Neural cell (in vitro differentiated cells): ENCODE data around the gene ATP6AP1. TPM values are rescaled to one million over a fixed set of nuclear protein-coding genes. Genes with fewer than 3 reads are reported as not detected.

ENCODE experiments used
- H2AFZ ChIP-seq: fragments of 200-600, 300-800 bp; sonication (generic), shearing (Covaris generic); 2 replicates; pipeline ENCODE4 v1.6.0; 2014; ENCODE audit warnings: low read depth, mild to moderate bottlenecking, antibody characterized with exemption, low read length, moderate library complexity
- H3F3A ChIP-seq: fragments of 200-600 bp; shearing (Covaris generic); 2 replicates; pipeline ENCODE4 v1.6.1; 2016; ENCODE audit warnings: mild to moderate bottlenecking, moderate library complexity, mixed read lengths, antibody characterized with exemption, low read length; ENCODE audit not compliant: insufficient read depth, poor library complexity, severe bottlenecking
- H3K27ac ChIP-seq: fragments of 200-600, 300-800 bp; sonication (generic), shearing (Covaris generic); 2 replicates; pipeline ENCODE4 v1.5.1; 2014; ENCODE audit warnings: mild to moderate bottlenecking, low read length, moderate library complexity
- H3K27me3 ChIP-seq: fragments of 300-800, 200-600 bp; sonication (generic), shearing (Covaris generic); 2 replicates; pipeline ENCODE4 v1.6.0; 2014; ENCODE audit warnings: mild to moderate bottlenecking, low read depth, low read length, moderate library complexity; ENCODE audit not compliant: insufficient read depth
- H3K36me3 ChIP-seq: fragments of 300-800, 200-600 bp; sonication (generic), shearing (Covaris generic); 2 replicates; pipeline ENCODE4 v1.5.1; 2014; ENCODE audit warnings: mild to moderate bottlenecking, antibody characterized with exemption, low read length, moderate library complexity; ENCODE audit not compliant: insufficient read depth
- H3K4me2 ChIP-seq: fragments of 300-800, 200-600 bp; sonication (generic), shearing (Covaris generic); 2 replicates; pipeline ENCODE4 v1.6.0; 2014; ENCODE audit warnings: mild to moderate bottlenecking, low read length
- H3K4me3 ChIP-seq: fragments of 300-800, 200-600 bp; sonication (generic), shearing (Covaris generic); 2 replicates; pipeline ENCODE4 v1.5.1; 2014; ENCODE audit warnings: mild to moderate bottlenecking, low read length, moderate library complexity
- H3K79me2 ChIP-seq: fragments of 200-600 bp; shearing (Covaris generic); replicated peaks from 2 replicates; pipeline ENCODE4 v1.6.0; 2014; ENCODE audit warnings: mild to moderate bottlenecking, low read length, moderate library complexity; ENCODE audit not compliant: insufficient read depth
- H3K9ac ChIP-seq: fragments of 300-800, 200-600 bp; sonication (generic), shearing (Covaris generic); 2 replicates; pipeline ENCODE4 v1.6.1; 2016; ENCODE audit warnings: mild to moderate bottlenecking, low read length, mixed read lengths
- H3K9me2 ChIP-seq: fragments of 200-600 bp; shearing (Covaris generic); 2 replicates; pipeline ENCODE4 v1.6.1; 2016; ENCODE audit warnings: mild to moderate bottlenecking, low read length, mixed read lengths; ENCODE audit not compliant: insufficient read depth
- H3K9me3 ChIP-seq: fragments of 200-600, 300-800 bp; sonication (generic), shearing (Covaris generic); 2 replicates; pipeline ENCODE4 v1.6.1; 2016; ENCODE audit warnings: mild to moderate bottlenecking, mixed run types, low read length, moderate library complexity, mixed read lengths
- H4K20me1 ChIP-seq: fragments of 200-600 bp; shearing (Covaris generic); 2 replicates; pipeline ENCODE4 v1.6.1; 2016; ENCODE audit warnings: mild to moderate bottlenecking, mixed run types; ENCODE audit not compliant: insufficient read depth
- CTCF ChIP-seq: fragments of 450-650 bp; IDR thresholded peaks from 2 replicates; pipeline ENCODE4 v1.5.1; 2014; ENCODE audit warnings: antibody characterized with exemption, mild to moderate bottlenecking, moderate library complexity; ENCODE audit not compliant: poor library complexity, severe bottlenecking
- EP300 ChIP-seq: fragments of 450-650 bp; conservative IDR thresholded peaks from 2 replicates; pipeline ENCODE4 v1.6.1; 2014; ENCODE audit warnings: antibody characterized with exemption, mild to moderate bottlenecking, moderate library complexity; ENCODE audit not compliant: poor library complexity, severe bottlenecking
- EZH2 ChIP-seq: fragments of 200-600, 300-800 bp; shearing (Covaris generic), sonication (generic); IDR thresholded peaks from 2 replicates; pipeline ENCODE4 v1.6.1; 2014; ENCODE audit warnings: antibody characterized with exemption, low read length, borderline replicate concordance, mild to moderate bottlenecking; ENCODE audit not compliant: insufficient read depth, poor library complexity, severe bottlenecking
- MXI1 ChIP-seq: fragments of 450-650 bp; conservative IDR thresholded peaks from 2 replicates; pipeline ENCODE4 v1.6.1; 2014; ENCODE audit warnings: antibody characterized with exemption, mild to moderate bottlenecking; ENCODE audit not compliant: poor library complexity, severe bottlenecking
- POLR2AphosphoS5 ChIP-seq: IDR thresholded peaks from 2 replicates; pipeline ENCODE4 v1.6.1; 2012
- RAD21 ChIP-seq: fragments of 450-650 bp; conservative IDR thresholded peaks from 2 replicates; pipeline ENCODE4 v1.6.1; 2014; ENCODE audit warnings: antibody characterized with exemption, mild to moderate bottlenecking, moderate library complexity
- REST ChIP-seq: IDR thresholded peaks from 2 replicates; pipeline ENCODE4 v1.6.1; 2012; ENCODE audit warnings: borderline replicate concordance
- SMC3 ChIP-seq: fragments of 450-650 bp; conservative IDR thresholded peaks from 2 replicates; pipeline ENCODE4 v1.6.1; 2014; ENCODE audit warnings: antibody characterized with exemption, mild to moderate bottlenecking, moderate library complexity; ENCODE audit not compliant: poor library complexity
- TAF1 ChIP-seq: IDR thresholded peaks from 2 replicates; pipeline ENCODE4 v1.6.1; 2012; ENCODE audit warnings: low read depth
- polyA plus RNA-seq: library from polyadenylated mRNA; depleted of rRNA; stranded (reverse); fragments of >200 nt; gene quantifications from 2 replicates; pipeline ENCODE4 v1.2.3, GENCODE V29; 2014

The ATP6AP1 gene
- polyA plus RNA-seq, 1 donor from 2014 or later = 126 TPM

GRCh38 chrX:154408659-154409221 is 19.7 kb upstream of the ATP6AP1 start:
- no peak for TF ChIP-seq TAF1
- no peak for TF ChIP-seq POLR2AphosphoS5
- TF ChIP-seq CTCF = no peak
- no peak for TF ChIP-seq MXI1
- Histone ChIP-seq H3F3A (no peaks in the 10 kb centered on the region), H3K79me2 (no peaks in the 10 kb centered on the region), H3K9ac (no peak overlapping the region), H3K27me3 (no peaks in the 10 kb centered on the region), H3K27ac (no peak overlapping the region), H3K9me3 (no peaks in the 10 kb centered on the region), H3K9me2 (no peaks in the 10 kb centered on the region), H3K4me2 (no peak overlapping the region), H2AFZ (no peak overlapping the region), H4K20me1 (no peaks in the 10 kb centered on the region), H3K4me3 (no peak overlapping the region), H3K36me3 (no peaks in the 10 kb centered on the region)

- TF ChIP-seq EZH2 = no peak
- no peak for TF ChIP-seq TAF1
- TF ChIP-seq EP300 = no peak
- TF ChIP-seq SMC3 = no peak
- TF ChIP-seq POLR2AphosphoS5 = no peak
- no peak for TF ChIP-seq CTCF
- TF ChIP-seq MXI1 = no peak
- TF ChIP-seq REST = no peak
- TF ChIP-seq RAD21 = no peak
- no peak within 1 kb of the TSS for H3K27ac ChIP-seq
- no peaks in the 10 kb centered on the region for H3K9me2 ChIP-seq
- H3K4me2 ChIP-seq = no peak within 1 kb of the TSS
- no peaks in the 10 kb centered on the region for H3K9me3 ChIP-seq
- H3K27me3 ChIP-seq = no peaks in the 10 kb centered on the region
- no peaks in the 10 kb centered on the region for H3F3A ChIP-seq
- no peaks in the 10 kb centered on the region for H3K36me3 ChIP-seq
- no peak within 1 kb of the TSS for H2AFZ ChIP-seq
- H3K9ac ChIP-seq = no peak within 1 kb of the TSS
- no peaks in the 10 kb centered on the region for H4K20me1 ChIP-seq
- no peak within 1 kb of the TSS for H3K4me3 ChIP-seq
- H3K79me2 ChIP-seq = no peaks in the 10 kb centered on the region
These were observed 19.1 kb upstream of the ATP6AP1 start, which contains the start of gene DNASE1L1 for GRCh38 chrX:154409222-154409871. Gene DNASE1L1, minus strand, starts transcription at chrX:154409254. Its CDS starts 3,686 bp downstream, at chrX:154405568.
